ENCODE measurements around the gene CEP290.
A peak's percentile ranks its signal among the peaks of the same experiment; 100 is the strongest.

CEP290 gene

GRCh38 chr12:88141774-88142609, at the start of gene CEP290, which contains the start of gene TMTC3:
CEP290 (minus strand) TSS chr12:88142088; CDS start chr12:88141307, 781 bp downstream.
TMTC3 (plus strand) TSS chr12:88142307; CDS start chr12:88148316, 6,009 bp downstream.
- peak; percentile 90 for DNase-seq
- peak within 1 kb of the TSS; percentile 97 for H3K27ac Mint-ChIP-seq
- H3K27me3 Mint-ChIP-seq: no peaks in the 10 kb centered on the region
- H3K9me3 Mint-ChIP-seq: no peaks in the 10 kb centered on the region
- peaks cover 55% of the 10 kb centered on the region for H3K4me1 Mint-ChIP-seq (ENCODE audit: low read depth)
- peaks cover 62% of the 10 kb centered on the region for H3K36me3 Mint-ChIP-seq (ENCODE audit: low read depth)
- peak within 1 kb of the TSS; percentile 97 for H3K4me3 Mint-ChIP-seq

- no peak for DNase-seq
- H3K4me3 Mint-ChIP-seq: no peak overlapping the region
- no peaks in the 10 kb centered on the region for H3K9me3 Mint-ChIP-seq
These were observed 46.3 kb upstream of the CEP290 start for GRCh38 chr12:88188180-88188579.

GRCh38 chr12:88187571-88187970, 45.7 kb upstream of the CEP290 start:
- Mint-ChIP-seq H3K27me3 (no peaks in the 10 kb centered on the region), H3K4me1 (ENCODE audit: low read depth) (no peaks in the 10 kb centered on the region), H3K36me3 (ENCODE audit: low read depth) (peaks cover 71% of the 10 kb centered on the region), H3K27ac (no peak overlapping the region), H3K4me3 (no peak overlapping the region), H3K9me3 (no peaks in the 10 kb centered on the region)
- DNase-seq: no peak

More at GRCh38 chr12:88188180-88188579, 46.3 kb upstream of the CEP290 start:
- no peak overlapping the region for H3K27ac Mint-ChIP-seq
- peaks cover 65% of the 10 kb centered on the region for H3K36me3 Mint-ChIP-seq (ENCODE audit: low read depth)
- H3K4me1 Mint-ChIP-seq (ENCODE audit: low read depth): no peaks in the 10 kb centered on the region
- H3K27me3 Mint-ChIP-seq: no peaks in the 10 kb centered on the region

- Mint-ChIP-seq H3K27ac (no peak overlapping the region), H3K4me3 (no peak overlapping the region), H3K4me1 (ENCODE audit: low read depth) (no peaks in the 10 kb centered on the region), H3K36me3 (ENCODE audit: low read depth) (peaks cover 75% of the 10 kb centered on the region), H3K27me3 (no peaks in the 10 kb centered on the region), H3K9me3 (peaks cover 4% of the 10 kb centered on the region)
- DNase-seq: no peak
These were observed 44.1 kb upstream of the CEP290 start for GRCh38 chr12:88185988-88186387.

- Mint-ChIP-seq H3K9me3 (peaks cover 7% of the 10 kb centered on the region), H3K27me3 (no peaks in the 10 kb centered on the region), H3K4me1 (ENCODE audit: low read depth) (no peaks in the 10 kb centered on the region), H3K27ac (no peak overlapping the region), H3K36me3 (ENCODE audit: low read depth) (peaks cover 77% of the 10 kb centered on the region), H3K4me3 (no peak overlapping the region)
- DNase-seq: no peak
These were observed 43.4 kb upstream of the CEP290 start for GRCh38 chr12:88185279-88185678.

- no peak overlapping the region for H3K4me3 Mint-ChIP-seq
- no peaks in the 10 kb centered on the region for H3K4me1 Mint-ChIP-seq (ENCODE audit: low read depth)
- H3K27ac Mint-ChIP-seq: no peak overlapping the region
- no peaks in the 10 kb centered on the region for H3K27me3 Mint-ChIP-seq
- peaks cover 8% of the 10 kb centered on the region for H3K9me3 Mint-ChIP-seq
- peaks cover 84% of the 10 kb centered on the region for H3K36me3 Mint-ChIP-seq (ENCODE audit: low read depth)
- no peak for DNase-seq
These were observed 42.3 kb upstream of the CEP290 start for GRCh38 chr12:88184196-88184595.

- DNase-seq: no peak
- Mint-ChIP-seq H3K27ac (no peak overlapping the region), H3K27me3 (no peaks in the 10 kb centered on the region), H3K4me1 (ENCODE audit: low read depth) (peaks cover under 1% of the 10 kb centered on the region), H3K9me3 (peaks cover 8% of the 10 kb centered on the region), H3K36me3 (ENCODE audit: low read depth) (peaks cover 87% of the 10 kb centered on the region), H3K4me3 (no peak overlapping the region)
These were observed 40.5 kb upstream of the CEP290 start for GRCh38 chr12:88182416-88182815.

GRCh38 chr12:88181881-88182280, 40.0 kb upstream of the CEP290 start:
- Mint-ChIP-seq H3K27ac (no peak overlapping the region), H3K4me3 (no peak overlapping the region), H3K27me3 (no peaks in the 10 kb centered on the region), H3K36me3 (ENCODE audit: low read depth) (peaks cover 92% of the 10 kb centered on the region), H3K4me1 (ENCODE audit: low read depth) (peaks cover 3% of the 10 kb centered on the region), H3K9me3 (peaks cover 8% of the 10 kb centered on the region)
- no peak for DNase-seq

GRCh38 chr12:88179436-88180014, 37.6 kb upstream of the CEP290 start:
- no peak overlapping the region for H3K4me3 Mint-ChIP-seq

GRCh38 chr12:88175544-88175943, 33.7 kb upstream of the CEP290 start:
- H3K27me3 Mint-ChIP-seq: no peaks in the 10 kb centered on the region
- peaks cover 2% of the 10 kb centered on the region for H3K9me3 Mint-ChIP-seq
- peaks cover 21% of the 10 kb centered on the region for H3K4me1 Mint-ChIP-seq (ENCODE audit: low read depth)
- DNase-seq: no peak
- H3K27ac Mint-ChIP-seq: no peak overlapping the region
- H3K36me3 Mint-ChIP-seq (ENCODE audit: low read depth): peaks cover 89% of the 10 kb centered on the region
- H3K4me3 Mint-ChIP-seq: no peak overlapping the region

More at GRCh38 chr12:88179436-88180014, 37.6 kb upstream of the CEP290 start:
- H3K36me3 Mint-ChIP-seq (ENCODE audit: low read depth): peaks cover 96% of the 10 kb centered on the region
- DNase-seq: no peak
- no peaks in the 10 kb centered on the region for H3K27me3 Mint-ChIP-seq
- H3K27ac Mint-ChIP-seq: no peak overlapping the region
- H3K9me3 Mint-ChIP-seq: peaks cover 8% of the 10 kb centered on the region
- peaks cover 12% of the 10 kb centered on the region for H3K4me1 Mint-ChIP-seq (ENCODE audit: low read depth)

GRCh38 chr12:88172844-88173407, 31.0 kb upstream of the CEP290 start:
- no peak for DNase-seq
- Mint-ChIP-seq H3K27ac (no peak overlapping the region), H3K36me3 (ENCODE audit: low read depth) (peaks cover 92% of the 10 kb centered on the region), H3K4me1 (ENCODE audit: low read depth) (peaks cover 21% of the 10 kb centered on the region), H3K9me3 (no peaks in the 10 kb centered on the region), H3K27me3 (no peaks in the 10 kb centered on the region), H3K4me3 (no peak overlapping the region)

GRCh38 chr12:88167384-88167783, 25.5 kb upstream of the CEP290 start:
- Mint-ChIP-seq H3K4me3 (no peak overlapping the region), H3K4me1 (ENCODE audit: low read depth) (peaks cover 5% of the 10 kb centered on the region), H3K9me3 (no peaks in the 10 kb centered on the region), H3K27me3 (no peaks in the 10 kb centered on the region), H3K36me3 (ENCODE audit: low read depth) (peaks cover 83% of the 10 kb centered on the region), H3K27ac (no peak overlapping the region)
- DNase-seq: no peak

GRCh38 chr12:88166179-88166578, 24.3 kb upstream of the CEP290 start:
- Mint-ChIP-seq H3K4me3 (no peak overlapping the region), H3K9me3 (no peaks in the 10 kb centered on the region), H3K4me1 (ENCODE audit: low read depth) (no peaks in the 10 kb centered on the region), H3K27me3 (no peaks in the 10 kb centered on the region), H3K27ac (no peak overlapping the region), H3K36me3 (ENCODE audit: low read depth) (peaks cover 85% of the 10 kb centered on the region)
- no peak for DNase-seq

- Mint-ChIP-seq H3K27me3 (no peaks in the 10 kb centered on the region), H3K4me1 (ENCODE audit: low read depth) (no peaks in the 10 kb centered on the region), H3K27ac (no peak overlapping the region), H3K36me3 (ENCODE audit: low read depth) (peaks cover 71% of the 10 kb centered on the region), H3K9me3 (no peaks in the 10 kb centered on the region), H3K4me3 (no peak overlapping the region)
- no peak for DNase-seq
These were observed 21.5 kb upstream of the CEP290 start for GRCh38 chr12:88163371-88163770.
